ENCODE data around the gene PRKG1.

PRKG1 gene

GRCh38 chr10:52318822-52319464, 1244.7 kb downstream of the PRKG1 start:
- no peak for TF ChIP-seq CTCF (IDR thresholded peaks at IDR 0.05; ENCODE audit: extremely low read depth, insufficient read depth, missing control alignments)
- no peak for DNase-seq (ENCODE audit: low spot score)
- in situ Hi-C loops (cut with MboI; ENCODE audit: low pct_unique_long_range_greater_than_20kb, low sequenced_read_pairs, unreplicated experiment), result loop anchor here (10.0 to 25.0 kb wide), 2 partner anchors 166 to 268 kb away; no protein-coding TSS in a partner anchor

GRCh38 chr10:52319926-52320325, 1245.6 kb downstream of the PRKG1 start:
- TF ChIP-seq CTCF (IDR thresholded peaks at IDR 0.05; ENCODE audit: extremely low read depth, insufficient read depth, missing control alignments), result no peak
- in situ Hi-C loops (cut with MboI; ENCODE audit: low pct_unique_long_range_greater_than_20kb, low sequenced_read_pairs, unreplicated experiment), result loop anchor here (10.0 to 25.0 kb wide), 2 partner anchors 165 to 267 kb away; no protein-coding TSS in a partner anchor
- no peak for DNase-seq (ENCODE audit: low spot score)

GRCh38 chr10:52322323-52322722, 1248.0 kb downstream of the PRKG1 start:
- in situ Hi-C loops (cut with MboI; ENCODE audit: low pct_unique_long_range_greater_than_20kb, low sequenced_read_pairs, unreplicated experiment), result loop anchor here (25.0 kb wide), 1 partner anchor 265 kb away; no protein-coding TSS in a partner anchor
- TF ChIP-seq CTCF (IDR thresholded peaks at IDR 0.05; ENCODE audit: extremely low read depth, insufficient read depth, missing control alignments), result no peak
- no peak for DNase-seq (ENCODE audit: low spot score)

- no peak for DNase-seq (ENCODE audit: low spot score)
- in situ Hi-C loops (cut with MboI; ENCODE audit: low pct_unique_long_range_greater_than_20kb, low sequenced_read_pairs, unreplicated experiment), result loop anchor here (25.0 kb wide), 1 partner anchor 264 kb away; no protein-coding TSS in a partner anchor
- no peak for TF ChIP-seq CTCF (IDR thresholded peaks at IDR 0.05; ENCODE audit: extremely low read depth, insufficient read depth, missing control alignments)
These were observed 1248.6 kb downstream of the PRKG1 start for GRCh38 chr10:52322936-52323335.

GRCh38 chr10:52326382-52326781, 1252.1 kb downstream of the PRKG1 start:
- in situ Hi-C loops (cut with MboI; ENCODE audit: low pct_unique_long_range_greater_than_20kb, low sequenced_read_pairs, unreplicated experiment), result no loop called here
- no peak for DNase-seq (ENCODE audit: low spot score)
- no peak for TF ChIP-seq CTCF (IDR thresholded peaks at IDR 0.05; ENCODE audit: extremely low read depth, insufficient read depth, missing control alignments)

- in situ Hi-C loops (cut with MboI; ENCODE audit: low pct_unique_long_range_greater_than_20kb, low sequenced_read_pairs, unreplicated experiment), result no loop called here
- no peak for TF ChIP-seq CTCF (IDR thresholded peaks at IDR 0.05; ENCODE audit: extremely low read depth, insufficient read depth, missing control alignments)
- DNase-seq (ENCODE audit: low spot score), result no peak
These were observed 1257.5 kb downstream of the PRKG1 start for GRCh38 chr10:52331638-52332364.
